NT2/D1 (cell line): ENCODE measurements around the gene RASL10A.

Source experiments
- DNase-seq: peaks from one replicate; pipeline ENCODE4 v3.0.0-alpha.2; 2011; ENCODE audit warnings: low read depth, low spot score
- H3K27me3 ChIP-seq: 2 replicates; pipeline ENCODE4 v1.6.0; 2011; ENCODE audit warnings: mild to moderate bottlenecking; ENCODE audit not compliant: insufficient read length, insufficient read depth
- H3K36me3 ChIP-seq: 2 replicates; pipeline ENCODE4 v1.6.1; 2011; ENCODE audit warnings: mild to moderate bottlenecking, low read length, mixed read lengths; ENCODE audit not compliant: insufficient read depth, insufficient read length
- H3K4me1 ChIP-seq: 2 replicates; pipeline ENCODE4 v1.5.1; 2011; ENCODE audit not compliant: insufficient read depth, insufficient read length
- H3K4me3 ChIP-seq: 2 replicates; pipeline ENCODE4 v1.5.1; 2011; ENCODE audit warnings: low read depth; ENCODE audit not compliant: insufficient read length
- H3K9ac ChIP-seq: 2 replicates; pipeline ENCODE4 v1.6.0; 2011; ENCODE audit warnings: low read depth; ENCODE audit not compliant: insufficient read length
- H3K9me3 ChIP-seq: 2 replicates; pipeline ENCODE4 v1.5.1; 2011; ENCODE audit warnings: mild to moderate bottlenecking, low read length; ENCODE audit not compliant: insufficient read depth
- SUZ12 ChIP-seq: IDR thresholded peaks from 2 replicates; pipeline ENCODE4 v1.6.1; 2011; ENCODE audit not compliant: insufficient read length, insufficient read depth; ENCODE audit errors: extremely low read depth
- YY1 ChIP-seq: IDR thresholded peaks from 2 replicates; pipeline ENCODE4 v1.6.1; 2011; ENCODE audit not compliant: insufficient read length, insufficient read depth
- ZNF274 ChIP-seq: IDR thresholded peaks from 2 replicates; pipeline ENCODE4 v1.6.1; 2011; ENCODE audit warnings: mild to moderate bottlenecking, low read depth, low read length

The RASL10A gene

GRCh38 chr22:29266564-29267461 lies 48.7 kb downstream of the RASL10A start:
- Histone ChIP-seq H3K4me3 (peak overlapping the region; percentile 90), H3K4me1 (peaks cover 16% of the 10 kb centered on the region), H3K9ac (peak overlapping the region; percentile 98), H3K36me3 (peaks cover 65% of the 10 kb centered on the region), H3K9me3 (no peaks in the 10 kb centered on the region), H3K27me3 (no peaks in the 10 kb centered on the region)
- TF ChIP-seq YY1 (no peak), SUZ12 (no peak), ZNF274 (no peak)
- DNase-seq, result no peak

GRCh38 chr22:29265929-29266328 lies 49.6 kb downstream of the RASL10A start:
- peaks cover 16% of the 10 kb centered on the region for H3K4me1 ChIP-seq
- no peaks in the 10 kb centered on the region for H3K9me3 ChIP-seq
- H3K36me3 ChIP-seq, result peaks cover 60% of the 10 kb centered on the region
- H3K27me3 ChIP-seq, result no peaks in the 10 kb centered on the region
- H3K9ac ChIP-seq, result no peak overlapping the region
- DNase-seq, result no peak
- no peak overlapping the region for H3K4me3 ChIP-seq
- no peak for TF ChIP-seq ZNF274
- TF ChIP-seq YY1, result no peak
- no peak for TF ChIP-seq SUZ12

GRCh38 chr22:29265305-29265704 lies 50.2 kb downstream of the RASL10A start:
- no peak overlapping the region for H3K4me3 ChIP-seq
- H3K9ac ChIP-seq, result no peak overlapping the region
- peaks cover 18% of the 10 kb centered on the region for H3K4me1 ChIP-seq
- H3K9me3 ChIP-seq, result no peaks in the 10 kb centered on the region
- TF ChIP-seq ZNF274 (no peak), YY1 (no peak), SUZ12 (no peak)
- H3K36me3 ChIP-seq, result peaks cover 61% of the 10 kb centered on the region
- H3K27me3 ChIP-seq, result no peaks in the 10 kb centered on the region
- no peak for DNase-seq

- no peak overlapping the region for H3K4me3 ChIP-seq
- DNase-seq, result no peak
- TF ChIP-seq SUZ12, result no peak
- no peak for TF ChIP-seq ZNF274
- TF ChIP-seq YY1, result no peak
- H3K27me3 ChIP-seq, result no peaks in the 10 kb centered on the region
- H3K36me3 ChIP-seq, result peaks cover 60% of the 10 kb centered on the region
- H3K9me3 ChIP-seq, result no peaks in the 10 kb centered on the region
- H3K9ac ChIP-seq, result no peak overlapping the region
- H3K4me1 ChIP-seq, result peaks cover 25% of the 10 kb centered on the region
Measured at GRCh38 chr22:29263791-29264276, 51.7 kb downstream of the RASL10A start.
